ENCODE measurements around the gene KIAA0753.

KIAA0753 gene

GRCh38 chr17:6641247-6641863 is 844 bp upstream of the KIAA0753 start:
- H3K27me3 ChIP-seq (ENCODE audit: insufficient read depth, poor library complexity, severe bottlenecking) = no peaks in the 10 kb centered on the region
- peak overlapping the region; percentile 89 for H3K27ac ChIP-seq (replicated peaks)
- TF ChIP-seq REST (IDR thresholded peaks at IDR 0.05; ENCODE audit: insufficient replicate concordance, low read depth) (no peak), SPI1 (IDR thresholded peaks at IDR 0.05; ENCODE audit: borderline replicate concordance, low read depth) (no peak)
- peak overlapping the region; percentile 76 for H3K4me3 ChIP-seq (replicated peaks; ENCODE audit: insufficient read depth, low read length)
- peak in 1 of 2 experiments; percentile 1 for DNase-seq (ENCODE audit: low read depth in 1 of 2, low spot score in 1 of 2)

GRCh38 chr17:6639586-6640535 is 650 bp downstream of the KIAA0753 start:
- DNase-seq (ENCODE audit: low read depth in 1 of 2, low spot score in 1 of 2) = peak in 1 of 2 experiments; percentile 18
- Histone ChIP-seq H3K27me3 (ENCODE audit: insufficient read depth, poor library complexity, severe bottlenecking) (no peaks in the 10 kb centered on the region), H3K27ac (replicated peaks) (peak overlapping the region; percentile 89), H3K4me3 (replicated peaks; ENCODE audit: insufficient read depth, low read length) (peak overlapping the region; percentile 76)
- no peak for TF ChIP-seq POLR2AphosphoS5 (IDR thresholded peaks at IDR 0.05; ENCODE audit: low read depth)
- no peak for TF ChIP-seq REST (IDR thresholded peaks at IDR 0.05; ENCODE audit: insufficient replicate concordance, low read depth)
- no peak for TF ChIP-seq CTCF (IDR thresholded peaks at IDR 0.05; ENCODE audit: insufficient read depth, low read length)
- no peak for TF ChIP-seq GABPA (IDR thresholded peaks at IDR 0.05; ENCODE audit: low read depth)
- TF ChIP-seq SPI1 (IDR thresholded peaks at IDR 0.05; ENCODE audit: borderline replicate concordance, low read depth) = no peak

GRCh38 chr17:6639014-6639585 is 1.4 kb downstream of the KIAA0753 start:
- Histone ChIP-seq H3K27me3 (ENCODE audit: insufficient read depth, poor library complexity, severe bottlenecking) (no peaks in the 10 kb centered on the region), H3K27ac (replicated peaks) (no peak overlapping the region), H3K4me3 (replicated peaks; ENCODE audit: insufficient read depth, low read length) (peak overlapping the region; percentile 76)
- no peak for DNase-seq (ENCODE audit: low read depth in 1 of 2, low spot score in 1 of 2)
- no peak for TF ChIP-seq GABPA (IDR thresholded peaks at IDR 0.05; ENCODE audit: low read depth)
- no peak for TF ChIP-seq POLR2AphosphoS5 (IDR thresholded peaks at IDR 0.05; ENCODE audit: low read depth)
- no peak for TF ChIP-seq SPI1 (IDR thresholded peaks at IDR 0.05; ENCODE audit: borderline replicate concordance, low read depth)
- TF ChIP-seq CTCF (IDR thresholded peaks at IDR 0.05; ENCODE audit: insufficient read depth, low read length) = no peak
- TF ChIP-seq REST (IDR thresholded peaks at IDR 0.05; ENCODE audit: insufficient replicate concordance, low read depth) = no peak

All from HL-60 (cell line).